OCI-LY7 (cell line): Measurements from ENCODE around the gene NFKBIA. TPM values are rescaled to one million over a fixed set of nuclear protein-coding genes. Genes with fewer than 3 reads are reported as not detected.
A peak's percentile ranks its signal among the peaks of the same experiment; 100 is the strongest.

ENCODE experiments used
- BruUV-seq: library from RNA; stranded (reverse); fragments of 400-500 nt; replicated peaks from 2 replicates; lab custom pipeline; 2021; lab: Mats Ljungman, UMichigan
- CTCF ChIA-PET: fragments of 300-600 bp; sonication (Branson Sonifier 250); formaldehyde crosslinking; loops from one replicate; lab custom pipeline; 2022; ENCODE audit warnings: antibody characterized with exemption; ENCODE audit not compliant: unreplicated experiment; lab: Charles Lee
- POLR2A ChIA-PET: fragments of 300-600 bp; sonication (Branson Sonifier 250); formaldehyde crosslinking; loops from one replicate; lab custom pipeline; 2022; ENCODE audit warnings: antibody characterized with exemption; lab: Charles Lee
- DNase-seq: peaks from one replicate; pipeline ENCODE4 v3.0.0-alpha.2; 2015; ENCODE audit warnings: low spot score
- H2AFZ ChIP-seq: fragments of 200-600 bp; sonication (generic), shearing (Covaris generic); 2 replicates; pipeline ENCODE4 v1.6.1; 2014; ENCODE audit warnings: mild to moderate bottlenecking, antibody characterized with exemption, low read length, moderate library complexity
- H3K27ac ChIP-seq: fragments of 200-600 bp; sonication (generic); 2 replicates; pipeline ENCODE4 v1.5.1; 2014; ENCODE audit warnings: mixed run types, low read depth, mild to moderate bottlenecking, moderate library complexity, low read length, inconsistent platforms; ENCODE audit not compliant: poor library complexity, severe bottlenecking
- H3K36me3 ChIP-seq: fragments of 200-600 bp; sonication (generic); 2 replicates; pipeline ENCODE4 v1.6.1; 2014; ENCODE audit warnings: mild to moderate bottlenecking, antibody characterized with exemption, low read length, moderate library complexity, mixed read lengths; ENCODE audit not compliant: insufficient read depth
- H3K4me1 ChIP-seq: fragments of 200-600 bp; sonication (generic); 2 replicates; pipeline ENCODE4 v1.5.1; 2014; ENCODE audit warnings: mild to moderate bottlenecking, low read length; ENCODE audit not compliant: insufficient read depth, poor library complexity, severe bottlenecking
- H3K4me2 ChIP-seq: fragments of 200-600 bp; sonication (generic); 2 replicates; pipeline ENCODE4 v1.6.1; 2014; ENCODE audit warnings: mild to moderate bottlenecking, low read length
- H3K4me3 ChIP-seq: fragments of 200-600 bp; sonication (generic); 2 replicates; pipeline ENCODE4 v1.5.1; 2014; ENCODE audit warnings: mild to moderate bottlenecking, low read depth, low read length; ENCODE audit not compliant: poor library complexity, severe bottlenecking
- H3K79me2 ChIP-seq: fragments of 200-600 bp; sonication (generic); 2 replicates; pipeline ENCODE4 v1.6.1; 2016; ENCODE audit warnings: low read depth, mild to moderate bottlenecking, low read length, moderate library complexity, mixed read lengths; ENCODE audit not compliant: insufficient read depth
- H3K9me2 ChIP-seq: fragments of 200-600 bp; sonication (generic); 2 replicates; pipeline ENCODE4 v1.6.1; 2016; ENCODE audit warnings: mild to moderate bottlenecking, low read length, mixed read lengths; ENCODE audit not compliant: insufficient read depth
- H3K9me3 ChIP-seq: fragments of 200-600 bp; sonication (generic); 2 replicates; pipeline ENCODE4 v1.6.1; 2014; ENCODE audit warnings: mild to moderate bottlenecking, mixed run types, low read length, mixed read lengths
- H4K20me1 ChIP-seq: fragments of 200-600 bp; sonication (generic); 2 replicates; pipeline ENCODE4 v1.6.1; 2014; ENCODE audit warnings: mild to moderate bottlenecking, antibody characterized with exemption, low read length, moderate library complexity, mixed read lengths; ENCODE audit not compliant: insufficient read depth
- CTCF ChIP-seq: fragments of 200-600 bp; sonication (generic); conservative IDR thresholded peaks from 2 replicates; pipeline ENCODE4 v1.5.1; 2014; ENCODE audit warnings: mild to moderate bottlenecking, antibody characterized with exemption, low read length, moderate library complexity, mixed read lengths
- EZH2phosphoT487 ChIP-seq: fragments of 200-600 bp; sonication (generic); IDR thresholded peaks from 2 replicates; pipeline ENCODE4 v1.6.1; 2018; ENCODE audit warnings: low read depth, borderline replicate concordance, mild to moderate bottlenecking, mixed run types, antibody characterized with exemption, low read length, moderate library complexity, mixed read lengths
- intact Hi-C: fragments of 100-400 bp; cut with micrococcal nuclease; formaldehyde crosslinking; loops from one replicate; pipeline ENCODE4 v1.10.0; 2022; ENCODE audit not compliant: unreplicated experiment
- total RNA-seq, 2 experiments: library from RNA; depleted of rRNA in 1 of 2; stranded (reverse); fragments of >200 nt in 1 of 2; shearing (Covaris generic) in 1 of 2; gene quantifications; 2 replicates each; pipeline ENCODE4 v1.2.3, GENCODE V29; 2014 to 2022

Gene NFKBIA
- total RNA-seq, 2 experiments from 2014 or later: 43.6 to 100 TPM

- POLR2A ChIA-PET: interaction anchor here (0.5 to 5.0 kb wide), 7 partner anchors 14 to 315 kb away, joined by 3 to 37 read pairs (median 4); partner anchors contain the start of gene PSMA6
- peaks cover 21% of the 10 kb centered on the region; the same call in 1 of the 2 replicates for H3K79me2 ChIP-seq
- CTCF ChIA-PET: interaction anchor here (0.6 to 1.1 kb wide), 2 partner anchors 193 to 264 kb away, joined by 3 read pairs; no protein-coding TSS in a partner anchor
- H3K27ac ChIP-seq: peak overlapping the region; percentile 79
- DNase-seq: no peak
- H3K4me2 ChIP-seq: peak overlapping the region; percentile 96
- no peak for TF ChIP-seq EZH2phosphoT487
- TF ChIP-seq CTCF: no peak
- intact Hi-C loops: loop anchor here (5.0 kb wide), 2 partner anchors 284 to 534 kb away; partner anchors contain the start of genes PPP2R3C and PRORP
- H4K20me1 ChIP-seq: peaks cover 15% of the 10 kb centered on the region; the same call in 1 of the 2 replicates
- peak overlapping the region; percentile 87; the same call in 1 of the 2 replicates for H2AFZ ChIP-seq
- peaks cover 45% of the 10 kb centered on the region for H3K4me1 ChIP-seq
- H3K9me2 ChIP-seq: no peaks in the 10 kb centered on the region
- no peaks in the 10 kb centered on the region for H3K9me3 ChIP-seq
- peak overlapping the region; percentile 93 for H3K4me3 ChIP-seq
- BruUV-seq: no TSS peak
- H3K36me3 ChIP-seq: peaks cover 26% of the 10 kb centered on the region
Observed at GRCh38 chr14:35406090-35406489, 1.5 kb upstream of the NFKBIA start.

- POLR2A ChIA-PET: interaction anchor here (0.5 to 5.0 kb wide), 12 partner anchors 14 to 315 kb away, joined by 3 to 37 read pairs (median 4); partner anchors contain the start of gene PSMA6
- Histone ChIP-seq H4K20me1 (peaks cover 15% of the 10 kb centered on the region; the same call in 1 of the 2 replicates), H3K9me2 (no peaks in the 10 kb centered on the region), H3K4me3 (peak overlapping the region; percentile 93), H3K27ac (peak overlapping the region; percentile 79), H3K9me3 (no peaks in the 10 kb centered on the region), H3K79me2 (peaks cover 21% of the 10 kb centered on the region; the same call in 1 of the 2 replicates), H2AFZ (peak overlapping the region; percentile 87), H3K4me2 (peak overlapping the region; percentile 96), H3K4me1 (peaks cover 47% of the 10 kb centered on the region), H3K36me3 (peaks cover 33% of the 10 kb centered on the region)
- no TSS peak for BruUV-seq
- no peak for TF ChIP-seq EZH2phosphoT487
- no peak for TF ChIP-seq CTCF
- no peak for DNase-seq
- intact Hi-C loops: loop anchor here (2.0 to 5.0 kb wide), 3 partner anchors 121 to 533 kb away; partner anchors contain the start of genes PPP2R3C and PRORP
- CTCF ChIA-PET: interaction anchor here (0.7 to 1.1 kb wide), 4 partner anchors 9 to 262 kb away, joined by 3 read pairs; no protein-coding TSS in a partner anchor
Observed at GRCh38 chr14:35405304-35405996, 901 bp upstream of the NFKBIA start.
